AG20443 (cell line): ENCODE measurements around the gene GSC.
"Not testable (repeated sequence)": the region's sequence is repeated elsewhere in the genome, so short reads cannot be mapped to it uniquely, and the experiment has no call there.

Source experiments
- DNase-seq: peaks from one replicate; pipeline ENCODE4 v3.0.0; 2012; ENCODE audit warnings: low spot score, mixed read lengths

GSC gene

GRCh38 chr14:94771906-94772490 lies 2.1 kb upstream of the GSC start:
- no peak for DNase-seq

- DNase-seq: no peak
These were observed 1.4 kb upstream of the GSC start for GRCh38 chr14:94771158-94771905.

GRCh38 chr14:94770815-94771157 lies 873 bp upstream of the GSC start:
- no peak for DNase-seq

GRCh38 chr14:94770251-94770749 lies 387 bp upstream of the GSC start:
- no peak for DNase-seq

- no peak for DNase-seq
These were observed 1.2 kb downstream of the GSC start for GRCh38 chr14:94768521-94769390.

- no peak for DNase-seq
These were observed 1.8 kb downstream of the GSC start for GRCh38 chr14:94768141-94768520.

- DNase-seq: no peak
These were observed 2.5 kb downstream of the GSC start for GRCh38 chr14:94767321-94767878.

- DNase-seq: no peak
These were observed 5.3 kb downstream of the GSC start for GRCh38 chr14:94764573-94764972.

GRCh38 chr14:94762431-94762830 lies 7.5 kb downstream of the GSC start:
- DNase-seq: no peak

- DNase-seq: no peak
These were observed 7.9 kb downstream of the GSC start for GRCh38 chr14:94761997-94762377.

- DNase-seq: no peak
These were observed 8.4 kb downstream of the GSC start for GRCh38 chr14:94761348-94761996.

- DNase-seq: no peak
These were observed 13.5 kb downstream of the GSC start for GRCh38 chr14:94756310-94756882.

GRCh38 chr14:94754391-94754942 lies 15.4 kb downstream of the GSC start:
- DNase-seq: no peak

GRCh38 chr14:94752591-94753436 lies 17.1 kb downstream of the GSC start:
- DNase-seq: no peak

GRCh38 chr14:94751956-94752355 lies 18.0 kb downstream of the GSC start:
- no peak for DNase-seq

GRCh38 chr14:94751321-94751720 lies 18.6 kb downstream of the GSC start:
- no peak for DNase-seq

- DNase-seq: no peak
These were observed 19.5 kb downstream of the GSC start for GRCh38 chr14:94750371-94750770.

GRCh38 chr14:94748667-94749347 lies 21.1 kb downstream of the GSC start:
- no peak for DNase-seq

GRCh38 chr14:94747739-94748138 lies 22.2 kb downstream of the GSC start:
- no peak for DNase-seq

- DNase-seq: not testable (repeated sequence)
These were observed 22.8 kb downstream of the GSC start for GRCh38 chr14:94747153-94747552.
